22Rv1 (cell line): ENCODE data around the gene SERPINB6.

Source experiments
- H3K27ac ChIP-seq: fragments of 450-650 bp; 2 replicates; pipeline ENCODE4 v1.5.1; 2017
- CTCF ChIP-seq: fragments of 450-650 bp; IDR thresholded peaks from 2 replicates; pipeline ENCODE4 v1.5.1; 2017; ENCODE audit warnings: mild to moderate bottlenecking
- ZFX ChIP-seq: fragments of 450-650 bp; IDR thresholded peaks from 2 replicates; pipeline ENCODE4 v1.6.1; 2017; ENCODE audit warnings: antibody characterized with exemption, borderline replicate concordance

The SERPINB6 gene

DNA sequence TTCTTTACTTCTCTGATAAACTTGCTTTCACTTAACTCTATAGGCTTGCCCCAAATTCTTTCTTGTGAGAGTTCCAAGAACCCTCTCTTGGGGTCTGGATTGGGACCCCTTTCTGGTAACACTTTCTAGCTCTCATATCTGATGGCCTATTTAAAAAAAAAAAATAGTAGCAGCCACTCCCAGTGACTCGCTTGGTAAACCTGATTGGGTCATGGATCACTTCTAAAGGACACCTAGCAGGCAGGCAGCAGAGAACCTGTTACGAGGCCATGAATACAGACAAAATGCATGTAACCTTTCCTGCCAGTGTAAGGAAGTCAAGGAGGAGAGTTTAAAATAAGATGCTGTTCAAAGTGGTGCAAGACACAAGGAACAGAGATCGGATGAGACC is 9.1 kb upstream of the SERPINB6 start:
- no peak for TF ChIP-seq ZFX
- TF ChIP-seq CTCF, result no peak
- no peak overlapping the region for H3K27ac ChIP-seq

GRCh38 chr6:2979819-2980464 is 8.6 kb upstream of the SERPINB6 start:
- no peak overlapping the region for H3K27ac ChIP-seq
- no peak for TF ChIP-seq CTCF
- TF ChIP-seq ZFX, result no peak

DNA sequence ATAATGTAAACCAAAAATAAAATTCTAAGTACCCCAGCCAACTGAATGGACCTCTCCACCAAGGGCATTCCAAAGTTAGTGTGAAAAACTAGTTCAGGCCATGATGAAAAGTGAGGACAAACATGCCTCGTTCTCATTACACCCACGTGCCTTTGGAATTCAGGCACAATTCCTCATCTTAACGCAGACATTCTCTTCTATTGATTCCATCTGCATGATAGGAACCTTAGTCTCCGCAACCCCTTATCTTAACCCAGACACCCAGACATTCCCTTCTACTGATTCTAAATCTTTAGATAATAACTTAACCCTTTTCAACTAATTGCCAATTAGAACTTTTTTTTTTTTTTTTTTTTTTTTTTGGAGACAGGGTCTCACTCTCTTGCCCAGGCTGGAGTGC is 7.6 kb upstream of the SERPINB6 start:
- TF ChIP-seq CTCF, result no peak
- no peak for TF ChIP-seq ZFX
- no peak overlapping the region for H3K27ac ChIP-seq

GRCh38 chr6:2977799-2978590 is 6.6 kb upstream of the SERPINB6 start:
- TF ChIP-seq ZFX (no peak), CTCF (no peak)
- no peak overlapping the region for H3K27ac ChIP-seq

GRCh38 chr6:2977290-2977689 is 5.9 kb upstream of the SERPINB6 start:
- no peak overlapping the region for H3K27ac ChIP-seq
- no peak for TF ChIP-seq CTCF
- TF ChIP-seq ZFX, result no peak

DNA sequence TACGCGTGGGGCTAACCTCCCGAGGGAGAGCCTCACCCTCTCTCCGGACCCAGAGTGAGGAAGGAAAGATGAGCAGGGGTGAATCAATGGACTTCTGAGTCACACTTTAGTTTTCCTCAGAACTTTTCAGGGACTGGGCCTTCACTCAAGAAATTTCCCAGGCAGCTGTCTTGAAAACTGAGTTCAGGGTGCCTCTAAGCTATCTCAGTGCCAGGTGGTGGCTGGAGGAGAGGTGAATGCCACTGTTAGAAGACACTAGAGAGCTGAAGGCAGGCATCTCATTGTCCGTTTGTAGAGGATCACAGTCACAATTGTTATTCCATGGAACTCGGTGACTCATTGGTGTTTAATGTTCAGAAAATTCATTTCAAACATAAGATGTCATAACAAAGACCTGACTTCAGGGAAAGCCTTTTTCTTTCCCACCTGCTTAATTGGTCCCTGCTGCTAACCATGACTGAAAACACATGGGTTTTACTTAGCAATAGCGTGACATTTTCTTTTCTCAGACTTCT is 5.3 kb upstream of the SERPINB6 start:
- no peak overlapping the region for H3K27ac ChIP-seq
- no peak for TF ChIP-seq CTCF

DNA sequence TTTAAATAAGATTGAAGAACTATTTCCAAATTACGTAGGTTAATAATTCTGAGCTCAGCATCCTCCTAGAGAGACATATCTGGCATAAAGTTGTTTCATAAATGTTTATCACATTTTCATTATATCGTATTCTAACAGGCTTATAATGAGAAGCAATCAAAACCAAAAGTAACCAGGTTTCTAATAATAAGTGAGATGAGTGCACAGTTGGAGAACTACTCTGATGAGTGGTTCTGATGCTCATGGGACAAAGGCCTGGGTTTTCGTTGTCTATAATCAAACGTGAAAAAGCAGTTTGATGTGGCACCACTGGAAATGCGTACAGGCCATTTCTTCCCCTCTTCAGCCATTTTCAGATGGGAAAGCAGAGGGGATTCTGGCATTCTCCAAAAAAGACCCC is 4.7 kb upstream of the SERPINB6 start:
- TF ChIP-seq ZFX (no peak), CTCF (no peak)
- H3K27ac ChIP-seq, result no peak overlapping the region
